DMS153 treated with DMSO at 0.1 percent for 48 hours (cell line): Measurements from ENCODE around the gene ODAD2.
"Not testable (repeated sequence)": the region's sequence is repeated elsewhere in the genome, so short reads cannot be mapped to it uniquely, and the experiment has no call there.

Experiments
- DNase-seq: peaks from one replicate; lab custom pipeline; 2025; ENCODE audit not compliant: unreplicated experiment; lab: John Stamatoyannopoulos, UW

Gene ODAD2, protein sequence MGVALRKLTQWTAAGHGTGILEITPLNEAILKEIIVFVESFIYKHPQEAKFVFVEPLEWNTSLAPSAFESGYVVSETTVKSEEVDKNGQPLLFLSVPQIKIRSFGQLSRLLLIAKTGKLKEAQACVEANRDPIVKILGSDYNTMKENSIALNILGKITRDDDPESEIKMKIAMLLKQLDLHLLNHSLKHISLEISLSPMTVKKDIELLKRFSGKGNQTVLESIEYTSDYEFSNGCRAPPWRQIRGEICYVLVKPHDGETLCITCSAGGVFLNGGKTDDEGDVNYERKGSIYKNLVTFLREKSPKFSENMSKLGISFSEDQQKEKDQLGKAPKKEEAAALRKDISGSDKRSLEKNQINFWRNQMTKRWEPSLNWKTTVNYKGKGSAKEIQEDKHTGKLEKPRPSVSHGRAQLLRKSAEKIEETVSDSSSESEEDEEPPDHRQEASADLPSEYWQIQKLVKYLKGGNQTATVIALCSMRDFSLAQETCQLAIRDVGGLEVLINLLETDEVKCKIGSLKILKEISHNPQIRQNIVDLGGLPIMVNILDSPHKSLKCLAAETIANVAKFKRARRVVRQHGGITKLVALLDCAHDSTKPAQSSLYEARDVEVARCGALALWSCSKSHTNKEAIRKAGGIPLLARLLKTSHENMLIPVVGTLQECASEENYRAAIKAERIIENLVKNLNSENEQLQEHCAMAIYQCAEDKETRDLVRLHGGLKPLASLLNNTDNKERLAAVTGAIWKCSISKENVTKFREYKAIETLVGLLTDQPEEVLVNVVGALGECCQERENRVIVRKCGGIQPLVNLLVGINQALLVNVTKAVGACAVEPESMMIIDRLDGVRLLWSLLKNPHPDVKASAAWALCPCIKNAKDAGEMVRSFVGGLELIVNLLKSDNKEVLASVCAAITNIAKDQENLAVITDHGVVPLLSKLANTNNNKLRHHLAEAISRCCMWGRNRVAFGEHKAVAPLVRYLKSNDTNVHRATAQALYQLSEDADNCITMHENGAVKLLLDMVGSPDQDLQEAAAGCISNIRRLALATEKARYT

GRCh38 chr10:27998954-27999275 lies at the start of gene ODAD2:
Gene ODAD2 (minus strand): TSS chr10:27999079. CDS start chr10:27995142, 3,937 bp downstream.
- DNase-seq, result no peak

- DNase-seq, result no peak
These were observed 48.2 kb upstream of the ODAD2 start for GRCh38 chr10:28047061-28047460.

DNA sequence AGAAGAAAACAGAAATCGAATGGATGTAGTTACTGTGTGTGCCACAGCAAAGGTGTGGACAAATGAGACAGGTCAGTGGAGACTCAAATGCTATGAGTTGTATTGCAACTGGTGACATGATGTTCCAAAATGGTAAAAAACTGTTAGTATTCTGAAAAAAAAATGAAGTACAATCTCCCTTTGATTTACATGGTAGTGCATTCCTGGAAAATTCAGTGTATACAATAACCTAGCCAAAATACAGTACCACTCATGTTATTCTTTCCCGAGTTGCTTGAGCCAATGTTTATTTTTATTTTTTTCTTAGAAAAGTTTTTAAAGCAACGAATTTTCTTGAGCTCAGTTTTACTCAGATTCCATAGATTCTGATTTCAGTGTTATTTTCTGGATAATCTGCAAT lies 47.7 kb upstream of the ODAD2 start:
- no peak for DNase-seq

DNA sequence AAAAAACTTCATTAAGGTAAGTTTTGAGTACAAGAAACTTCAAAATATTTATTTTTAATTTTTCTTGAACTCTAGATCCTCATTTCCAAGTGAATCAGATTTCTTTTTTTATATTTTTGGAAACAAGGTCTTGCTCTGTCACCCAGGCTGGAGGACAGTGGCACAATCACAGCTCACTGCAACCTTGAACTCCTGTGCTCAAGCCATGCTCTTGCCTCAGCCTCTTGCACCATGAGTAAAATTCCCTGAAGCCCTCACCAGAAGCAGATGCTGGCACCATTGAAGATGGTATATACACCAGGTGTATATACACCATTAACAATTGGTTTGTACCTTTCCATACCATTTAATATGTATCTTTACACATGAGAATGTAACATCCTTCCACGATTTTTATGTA lies 45.1 kb upstream of the ODAD2 start:
- DNase-seq, result no peak

- no peak for DNase-seq
These were observed 37.7 kb upstream of the ODAD2 start for GRCh38 chr10:28036587-28036986.

DNA sequence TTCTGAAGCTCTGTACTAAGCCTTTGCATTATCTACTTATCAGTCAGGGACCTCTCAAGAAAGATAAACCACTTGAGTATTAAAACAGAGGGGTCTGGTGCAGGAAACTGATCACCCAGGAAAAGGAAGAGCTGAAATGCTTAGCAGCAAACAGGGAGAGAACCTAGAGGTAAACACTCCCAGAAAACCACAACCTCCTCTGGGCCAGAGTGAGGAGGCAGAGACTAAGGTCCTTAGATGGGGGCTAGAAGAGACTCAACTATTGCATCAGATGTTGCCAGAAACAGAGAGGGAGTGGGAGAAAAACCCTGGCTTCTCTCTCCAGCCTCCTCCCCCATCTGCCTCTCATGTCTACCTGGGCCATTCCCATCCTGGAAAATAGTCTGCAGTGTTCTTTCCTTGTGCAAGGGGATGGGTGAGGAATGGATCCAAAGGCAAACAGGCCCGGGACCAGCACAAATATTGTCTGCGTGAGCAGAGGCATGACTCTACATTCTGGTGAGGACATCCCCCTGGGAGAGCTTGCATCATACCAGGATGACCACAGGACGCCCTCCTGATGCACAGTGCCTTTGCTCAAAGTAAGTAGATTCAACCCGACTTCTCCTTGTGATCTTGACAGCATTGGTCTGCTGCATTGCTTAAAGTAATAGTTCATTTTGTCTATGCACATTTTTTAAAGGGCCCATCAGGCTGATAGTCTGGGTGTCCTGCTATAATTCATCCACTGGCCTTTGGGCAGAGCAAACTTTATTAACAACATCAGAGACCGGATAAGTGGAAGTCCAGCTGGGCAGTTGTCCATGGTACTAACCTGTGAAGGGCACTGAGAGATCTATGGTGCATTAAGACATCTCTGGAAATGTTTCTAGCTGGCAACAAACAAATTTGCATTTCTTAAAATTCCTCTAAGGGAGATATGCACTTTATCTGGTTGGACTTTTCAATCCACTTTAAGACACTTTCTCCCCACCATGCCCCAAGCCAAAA lies 22.4 kb upstream of the ODAD2 start:
- DNase-seq, result no peak

- no peak for DNase-seq
These were observed 21.4 kb upstream of the ODAD2 start for GRCh38 chr10:28020080-28020860.

- DNase-seq, result no peak
These were observed 15.8 kb upstream of the ODAD2 start for GRCh38 chr10:28014651-28015050.

DNA sequence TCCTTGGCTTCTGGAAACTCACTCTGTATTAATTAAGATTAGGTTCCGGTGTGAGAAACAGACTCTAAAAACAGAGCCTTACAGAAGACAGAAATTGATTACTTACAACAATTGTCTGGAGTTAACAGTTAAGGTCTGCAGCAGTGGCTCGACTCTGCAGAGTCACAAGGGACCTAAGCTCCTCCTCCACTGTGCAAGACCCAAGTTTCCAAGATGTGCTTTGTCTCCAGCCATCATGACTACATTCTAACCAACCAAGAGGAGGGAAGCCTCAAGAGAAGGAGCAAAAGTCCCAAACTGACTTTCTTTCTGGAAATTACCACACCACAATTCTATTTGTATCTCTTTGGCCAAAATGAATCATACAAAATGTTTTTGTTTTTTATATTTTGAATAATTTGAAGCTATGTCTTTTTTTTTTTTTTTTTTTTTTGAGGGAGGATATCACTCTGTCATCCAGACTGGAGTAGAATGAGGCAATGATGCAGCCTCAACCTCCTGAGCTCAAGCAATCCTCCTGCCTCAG lies 14.2 kb upstream of the ODAD2 start:
- DNase-seq, result no peak

DNA sequence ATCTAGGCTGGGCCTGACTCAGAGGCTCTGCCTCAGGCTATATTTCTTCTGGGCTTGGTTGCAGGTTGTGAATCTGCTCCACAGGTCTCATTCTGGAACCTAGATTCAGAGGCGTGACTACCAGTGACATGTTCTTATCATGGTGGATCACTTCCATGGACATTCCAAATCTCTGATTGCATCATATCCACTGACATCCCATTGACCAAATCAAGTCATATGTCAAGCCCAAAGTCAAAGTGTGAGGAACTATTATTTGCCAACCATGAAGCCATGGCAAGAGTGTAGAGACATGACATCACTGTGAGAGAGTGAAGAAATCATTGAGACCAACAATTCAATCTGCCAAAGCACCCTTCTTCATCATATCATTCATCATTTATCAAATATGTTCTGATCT lies 11.9 kb upstream of the ODAD2 start:
- no peak for DNase-seq

DNA sequence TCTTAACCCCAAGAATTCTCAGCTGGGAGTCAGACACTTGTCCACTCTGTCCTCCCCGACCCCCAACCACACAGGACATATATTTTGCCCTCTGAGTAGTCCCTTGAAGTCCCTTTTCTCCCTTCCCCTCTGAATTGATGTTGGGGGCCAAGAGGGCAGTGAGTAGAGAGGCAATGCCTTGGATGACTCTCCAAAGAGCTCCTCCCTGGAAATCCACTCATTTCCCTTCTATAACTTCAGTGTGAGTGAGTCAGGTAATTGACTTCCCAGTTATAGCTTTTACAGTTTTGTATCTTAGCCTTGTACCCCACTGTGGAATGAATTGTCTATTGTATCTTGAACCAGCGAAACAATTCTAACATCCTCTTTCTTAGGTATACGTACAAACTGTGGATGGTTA lies 9.2 kb upstream of the ODAD2 start:
- DNase-seq, result no peak

DNA sequence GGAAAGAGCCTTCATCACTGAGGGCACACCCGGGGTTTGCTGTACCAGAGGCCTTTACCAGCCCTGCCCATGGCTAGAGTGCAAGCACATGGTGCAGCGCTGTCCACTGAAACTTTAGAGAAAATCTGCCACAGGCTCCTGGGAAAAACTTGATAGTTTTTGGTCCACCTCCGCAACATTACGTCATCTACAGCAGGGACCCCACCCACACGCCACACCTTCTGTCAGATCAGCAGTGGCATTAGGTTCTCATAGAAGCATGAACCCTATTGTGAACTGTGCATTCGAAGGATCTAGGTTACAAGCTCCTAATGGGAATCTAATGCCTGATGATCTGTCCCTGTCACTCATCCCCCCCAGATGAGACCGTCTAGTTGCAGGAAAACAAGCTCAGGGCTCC lies 2.5 kb upstream of the ODAD2 start:
- DNase-seq, result no peak

DNA sequence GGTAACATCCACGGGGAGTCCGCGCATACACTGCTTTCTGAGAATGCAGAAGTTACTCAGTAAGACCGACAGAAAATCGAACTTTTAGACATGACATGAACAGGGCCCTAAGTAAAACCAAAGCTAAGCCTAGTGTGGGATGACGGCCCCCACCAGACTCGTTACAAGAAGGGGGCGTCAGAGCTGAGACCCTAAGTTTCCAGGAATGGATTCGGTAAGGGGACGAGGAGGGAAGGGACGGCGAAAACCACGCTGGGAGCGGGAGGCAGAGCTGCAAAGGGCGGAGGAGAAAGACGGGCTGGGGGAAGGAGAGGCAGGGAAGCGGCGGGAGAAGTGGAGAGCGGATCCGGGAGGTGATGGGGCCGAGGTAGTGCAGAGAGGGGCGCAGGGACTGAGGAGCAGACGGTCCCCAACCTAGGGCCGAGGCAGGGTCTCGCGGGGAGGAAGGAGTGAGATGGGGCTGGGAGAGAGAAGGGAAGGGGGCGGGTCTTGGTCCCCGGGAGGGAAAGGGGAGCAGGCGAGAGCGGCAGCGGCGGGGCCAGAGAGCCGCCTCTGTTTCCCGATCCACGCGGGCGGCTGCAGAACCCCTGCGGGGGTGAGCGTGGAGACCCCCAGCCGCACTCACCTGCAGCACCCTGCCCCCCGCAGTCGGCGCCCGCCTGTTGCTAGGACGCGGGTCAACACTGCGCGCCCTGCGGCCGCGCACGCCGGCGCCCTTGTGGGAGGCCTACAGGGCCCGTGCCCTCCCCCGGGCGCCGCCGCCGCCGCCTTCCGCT lies 513 bp downstream of the ODAD2 start:
- no peak for DNase-seq

DNA sequence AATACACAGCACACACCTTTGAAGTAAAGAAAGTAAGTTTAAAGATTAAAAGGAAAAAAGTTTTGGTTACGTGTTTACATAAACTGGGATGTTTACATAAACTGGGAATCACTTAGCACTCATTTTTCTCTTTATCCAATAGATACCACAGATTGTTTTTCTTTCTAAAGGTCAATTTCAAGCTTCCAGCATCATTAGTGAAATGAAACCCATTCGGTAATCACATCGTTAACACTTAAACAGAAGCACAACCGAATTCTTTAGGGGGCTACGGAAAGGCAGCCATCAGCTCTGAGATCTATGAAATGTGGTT lies 1.1 kb downstream of the ODAD2 start:
- no peak for DNase-seq

DNA sequence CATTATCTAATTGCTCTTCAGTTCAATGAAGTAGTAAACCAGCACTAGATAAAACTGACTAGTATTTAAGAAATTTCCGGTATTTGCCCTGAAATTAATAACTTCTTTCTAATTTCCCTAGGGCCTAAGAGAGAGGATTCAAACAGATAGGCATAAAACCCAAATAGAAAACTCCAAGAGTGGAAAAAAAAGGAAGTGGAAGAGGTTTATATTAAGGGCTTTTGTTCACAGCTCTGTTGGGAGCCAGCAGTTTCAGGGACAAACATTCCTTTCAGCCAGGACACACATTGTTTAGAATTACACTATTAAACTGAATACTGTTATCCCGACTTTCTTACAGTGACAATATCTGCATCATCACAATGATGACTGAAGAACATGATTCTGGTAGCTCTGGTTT lies 3.6 kb downstream of the ODAD2 start:
- no peak for DNase-seq

GRCh38 chr10:27989357-27989756 lies 9.5 kb downstream of the ODAD2 start:
- DNase-seq, result not testable (repeated sequence)

DNA sequence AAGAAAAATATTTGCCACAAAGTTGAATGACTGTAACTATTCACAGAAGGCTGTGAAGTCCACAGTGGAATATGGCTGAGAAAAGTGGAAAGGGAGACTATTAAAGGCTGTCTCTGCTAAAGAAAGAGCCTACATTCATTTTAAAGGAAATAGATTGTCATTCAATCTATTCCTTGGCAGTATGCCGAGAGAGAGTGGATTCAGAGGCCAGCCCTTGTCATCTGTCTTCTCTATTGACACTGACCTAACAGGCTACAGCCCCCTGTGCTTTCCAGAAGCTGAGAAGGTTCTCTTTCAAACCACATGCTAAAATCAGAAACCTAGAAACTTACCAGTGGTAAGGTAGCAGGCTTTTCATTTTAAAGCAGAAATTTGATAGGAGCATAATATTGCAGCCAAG lies 12.1 kb downstream of the ODAD2 start:
- no peak for DNase-seq

DNA sequence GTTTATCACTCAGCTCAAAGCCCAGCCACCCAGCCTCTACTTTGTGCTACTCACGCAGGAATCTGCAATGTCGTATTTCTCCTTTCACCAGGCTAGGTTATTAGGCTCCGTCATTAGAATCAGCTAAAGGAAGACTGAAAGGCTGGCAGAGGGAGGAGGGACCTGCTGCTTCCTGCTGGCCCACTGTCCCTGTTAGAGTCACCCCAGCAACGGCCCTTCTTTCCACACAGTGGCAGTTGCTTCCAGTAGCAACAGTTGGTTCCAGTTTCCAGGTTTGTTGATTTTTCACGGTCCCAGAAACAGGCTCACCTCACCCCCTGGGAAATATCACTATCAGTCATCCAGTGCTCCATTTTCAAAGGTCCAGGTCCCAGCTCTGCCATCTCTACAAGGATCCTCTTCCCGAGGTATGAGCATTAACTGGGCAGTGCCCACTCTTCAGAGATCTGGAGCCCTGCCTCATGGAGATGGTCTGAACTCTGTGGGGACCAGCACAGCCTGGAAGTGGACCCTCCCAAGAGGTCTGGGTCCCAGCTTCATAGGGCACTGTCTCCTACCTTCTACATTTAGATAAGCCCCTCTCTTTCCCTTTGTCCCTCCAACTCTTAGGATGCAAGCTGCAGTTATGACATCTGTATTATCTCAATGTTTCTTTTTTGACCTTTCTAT lies 15.9 kb downstream of the ODAD2 start:
- no peak for DNase-seq

DNA sequence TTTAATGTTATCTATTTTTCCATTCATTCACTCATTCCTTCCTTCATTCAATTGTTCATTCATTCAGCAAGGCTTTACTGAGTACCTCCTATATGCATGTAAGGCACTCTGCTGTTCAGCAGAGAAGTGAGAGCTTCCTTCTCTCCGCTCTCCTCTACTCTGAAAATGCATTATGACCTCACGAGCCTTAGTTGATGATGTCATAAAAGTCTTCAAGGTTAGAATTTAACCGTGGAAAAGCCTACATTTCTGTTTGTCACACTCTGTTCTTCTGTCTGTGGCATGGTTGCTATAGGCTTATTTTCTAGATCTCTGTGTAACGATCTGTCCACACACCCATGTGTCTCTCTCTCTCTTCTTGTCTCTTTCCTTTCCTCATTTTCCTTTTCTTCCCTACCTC lies 17.1 kb downstream of the ODAD2 start:
- DNase-seq, result no peak
